ENCODE data around the gene HESX1. TPM values are rescaled to one million over a fixed set of nuclear protein-coding genes. Genes with fewer than 3 reads are reported as not detected.

The HESX1 gene
- polyA plus RNA-seq, 4 donors, result 3.8 to 4.5 (median 4.4) TPM

DNA sequence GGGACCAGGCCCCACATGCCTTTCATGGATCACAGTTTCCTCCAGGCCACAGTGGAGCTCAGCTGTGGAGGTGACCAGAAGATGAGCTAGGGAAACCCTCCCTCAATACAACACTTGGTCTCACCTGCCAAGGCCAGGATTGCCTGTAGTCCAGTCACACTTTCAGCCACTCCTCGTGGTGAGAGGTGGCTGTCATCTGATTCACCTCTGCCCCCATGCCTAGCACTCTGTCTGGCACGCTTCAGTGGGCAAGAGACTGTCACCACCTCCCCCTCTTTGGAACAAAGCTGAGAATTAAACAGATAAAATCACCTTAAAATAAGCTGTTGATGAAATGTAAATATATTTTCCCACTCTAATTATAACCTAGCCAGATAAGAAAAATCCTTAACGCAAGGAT is 30.7 kb downstream of the HESX1 start:
- no peak for DNase-seq (ENCODE audit: low read depth in 4 of 4, low spot score in 3 of 4)

DNA sequence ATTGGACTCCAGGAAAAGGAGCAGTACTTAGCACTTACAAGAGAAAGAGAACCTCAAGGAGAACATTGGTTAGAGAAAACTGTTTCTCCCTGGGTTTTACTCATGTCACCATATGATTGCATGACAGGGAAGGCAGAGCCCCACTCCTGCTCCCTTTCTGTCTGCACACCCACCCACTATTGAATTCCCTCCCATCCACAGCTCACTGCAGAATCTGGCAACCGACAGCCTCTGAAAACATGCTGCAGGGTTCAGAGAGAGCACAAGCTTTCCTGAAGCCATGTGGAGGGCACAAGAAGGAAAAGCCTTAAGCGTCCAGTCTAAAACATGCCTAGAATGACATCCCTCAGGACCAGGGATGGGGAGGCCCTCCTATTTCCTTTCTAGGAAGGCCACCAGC is 31.6 kb downstream of the HESX1 start:
- no peak for DNase-seq (ENCODE audit: low read depth in 4 of 4, low spot score in 3 of 4)

DNA sequence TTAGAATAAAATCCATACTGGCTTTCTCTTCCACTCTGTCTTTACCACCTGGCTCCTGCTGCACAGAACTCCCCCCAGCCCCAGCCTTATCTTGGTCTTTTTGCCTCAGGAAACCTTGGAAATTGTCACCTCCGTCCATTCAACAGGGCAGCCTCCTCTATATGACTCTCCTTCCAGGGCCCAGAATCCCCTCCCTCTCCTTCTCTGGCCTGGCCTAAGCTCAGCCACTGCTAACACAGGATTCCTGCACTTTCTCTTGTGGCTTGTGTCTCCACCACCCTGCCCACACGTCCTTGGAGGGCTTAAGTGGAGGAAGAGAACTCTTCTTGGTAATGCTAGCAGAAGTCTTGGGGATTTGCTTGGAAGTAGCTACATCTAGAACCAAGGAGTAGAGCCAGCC is 33.1 kb downstream of the HESX1 start:
- DNase-seq (ENCODE audit: low read depth in 4 of 4, low spot score in 3 of 4), result no peak

DNA sequence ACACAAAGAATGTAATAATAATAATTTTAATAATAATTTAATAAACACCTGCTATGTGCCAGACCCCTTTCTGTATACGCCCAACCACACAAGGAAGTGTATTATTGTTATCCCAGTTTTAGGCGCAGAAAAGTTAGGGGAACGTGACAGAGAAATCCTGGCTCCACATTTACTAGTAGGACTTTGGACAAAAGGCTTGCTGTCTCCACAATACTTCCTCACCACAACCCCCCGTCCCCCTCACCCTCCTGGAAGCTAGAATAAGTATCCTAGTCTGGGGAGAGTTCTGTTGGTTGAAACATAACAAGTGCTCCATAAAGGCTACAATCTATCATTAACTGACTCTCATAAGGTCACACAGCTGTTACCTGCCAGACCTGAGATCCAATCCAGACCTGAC is 34.1 kb downstream of the HESX1 start:
- DNase-seq (ENCODE audit: low read depth in 4 of 4, low spot score in 3 of 4), result no peak

DNA sequence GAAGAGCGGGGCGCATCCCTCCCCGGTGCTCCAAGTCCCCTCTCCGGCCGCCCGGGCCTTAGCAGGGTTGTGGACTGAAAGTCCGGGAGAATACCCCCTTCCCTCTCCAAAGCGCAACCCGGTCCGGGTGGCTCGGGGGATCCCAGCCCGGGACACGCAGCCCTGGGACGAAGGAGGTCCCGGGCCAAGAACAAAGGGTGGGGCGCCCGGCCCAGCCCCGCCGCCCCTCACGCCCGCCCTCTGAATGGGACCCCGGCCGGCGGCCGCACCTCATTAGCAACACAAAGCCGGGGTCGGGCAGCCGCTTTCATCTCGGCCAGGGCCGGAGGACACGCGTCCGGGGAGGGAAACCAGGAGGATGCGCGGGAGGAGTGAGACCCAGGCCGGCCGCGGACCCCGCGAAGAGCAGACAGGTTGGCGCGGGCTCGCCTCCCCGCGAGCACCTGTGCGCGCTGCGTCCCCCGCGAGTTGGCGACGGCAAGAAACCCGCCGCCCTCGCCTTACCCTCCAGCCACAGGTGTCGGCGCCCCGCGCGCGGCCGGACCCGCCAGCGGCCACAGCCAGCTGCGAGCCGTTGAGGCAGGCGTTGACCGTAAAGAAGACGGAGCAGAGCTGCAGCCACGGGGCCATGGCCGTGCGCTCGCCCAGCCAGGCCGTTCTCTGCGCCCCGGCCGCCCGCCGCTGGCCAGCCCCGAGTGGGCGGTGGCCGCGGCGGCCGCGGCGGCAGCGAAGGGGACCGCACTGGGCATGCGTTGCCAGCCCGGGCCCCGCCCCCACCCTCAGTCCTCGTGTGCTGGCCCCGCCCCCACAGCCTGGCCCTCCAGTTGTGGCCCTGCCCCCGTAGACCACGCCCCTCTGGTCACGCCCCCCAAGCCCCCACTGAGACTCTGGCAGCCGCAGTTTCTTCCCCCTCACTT is 34.9 kb downstream of the HESX1 start, which contains the start of gene IL17RD:
TSS of gene IL17RD (minus strand) at position 697 of the 917 bp plus-strand sequence. CDS start at position 630, 67 bp downstream.
- peak in 1 of 4 donors; percentile 74 for DNase-seq (ENCODE audit: low read depth in 4 of 4, low spot score in 3 of 4)

DNA sequence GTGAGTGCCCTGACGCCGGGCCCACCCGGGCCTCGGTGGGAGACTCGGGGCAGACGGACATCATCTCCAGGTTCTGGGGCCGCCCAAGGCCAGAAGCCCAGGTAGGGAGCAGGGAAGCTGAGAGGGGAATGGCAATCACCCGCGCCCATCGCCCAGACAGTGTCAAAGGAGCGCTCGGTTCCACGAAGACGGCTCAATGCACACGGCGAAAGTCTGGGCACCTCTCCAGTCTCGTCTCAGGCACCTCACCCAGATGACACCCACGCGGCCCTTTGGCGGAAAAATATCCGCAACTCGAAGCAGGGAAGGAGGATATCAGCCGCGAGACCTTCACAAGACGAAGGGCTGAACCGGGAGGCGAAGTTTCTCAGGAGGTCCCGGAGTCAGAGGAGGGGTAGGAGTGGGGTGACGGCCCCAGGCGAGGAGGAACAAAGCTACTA is 35.5 kb downstream of the HESX1 start:
- no peak for DNase-seq (ENCODE audit: low read depth in 4 of 4, low spot score in 3 of 4)

DNA sequence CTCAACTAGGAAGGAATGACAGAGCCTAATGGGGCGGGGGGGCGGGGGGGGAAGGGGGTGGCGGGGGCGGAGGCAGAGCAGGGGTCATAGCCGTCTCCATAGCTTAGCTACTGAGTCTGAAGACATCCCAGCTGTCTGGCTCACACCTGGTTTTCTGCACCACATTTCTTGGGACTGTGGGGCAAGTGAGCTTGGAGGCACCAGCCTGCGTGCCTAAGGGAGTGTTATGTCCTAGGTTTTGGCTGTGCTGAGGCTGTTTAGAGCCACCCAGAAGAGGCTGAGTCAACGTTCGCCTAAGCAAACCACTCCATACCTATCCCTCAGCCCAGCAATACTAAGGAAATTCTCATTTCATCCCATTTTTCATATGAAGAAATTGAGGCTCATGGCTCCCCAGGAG is 36.0 kb downstream of the HESX1 start:
- DNase-seq (ENCODE audit: low read depth in 4 of 4, low spot score in 3 of 4), result no peak

DNA sequence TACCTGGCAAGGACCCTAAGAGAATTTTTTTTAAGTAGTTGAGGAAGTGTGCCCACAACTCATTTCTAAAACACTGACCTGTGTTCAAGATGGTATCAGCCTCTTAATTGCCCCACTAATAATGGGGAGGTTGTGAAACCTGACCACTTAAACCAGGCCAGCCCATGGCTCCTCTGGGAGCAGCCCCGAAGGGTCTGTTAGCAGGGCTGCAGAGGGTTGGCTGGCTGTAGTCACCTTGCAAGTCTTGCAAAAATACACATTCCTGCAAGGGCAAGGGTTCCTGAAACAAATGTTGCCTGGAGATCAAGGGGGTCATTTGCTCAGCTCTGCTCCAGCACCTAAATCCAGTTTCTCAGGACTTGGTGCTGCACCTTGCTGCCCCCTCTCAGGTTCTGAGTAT is 37.9 kb downstream of the HESX1 start:
- DNase-seq (ENCODE audit: low read depth in 4 of 4, low spot score in 3 of 4), result no peak

DNA sequence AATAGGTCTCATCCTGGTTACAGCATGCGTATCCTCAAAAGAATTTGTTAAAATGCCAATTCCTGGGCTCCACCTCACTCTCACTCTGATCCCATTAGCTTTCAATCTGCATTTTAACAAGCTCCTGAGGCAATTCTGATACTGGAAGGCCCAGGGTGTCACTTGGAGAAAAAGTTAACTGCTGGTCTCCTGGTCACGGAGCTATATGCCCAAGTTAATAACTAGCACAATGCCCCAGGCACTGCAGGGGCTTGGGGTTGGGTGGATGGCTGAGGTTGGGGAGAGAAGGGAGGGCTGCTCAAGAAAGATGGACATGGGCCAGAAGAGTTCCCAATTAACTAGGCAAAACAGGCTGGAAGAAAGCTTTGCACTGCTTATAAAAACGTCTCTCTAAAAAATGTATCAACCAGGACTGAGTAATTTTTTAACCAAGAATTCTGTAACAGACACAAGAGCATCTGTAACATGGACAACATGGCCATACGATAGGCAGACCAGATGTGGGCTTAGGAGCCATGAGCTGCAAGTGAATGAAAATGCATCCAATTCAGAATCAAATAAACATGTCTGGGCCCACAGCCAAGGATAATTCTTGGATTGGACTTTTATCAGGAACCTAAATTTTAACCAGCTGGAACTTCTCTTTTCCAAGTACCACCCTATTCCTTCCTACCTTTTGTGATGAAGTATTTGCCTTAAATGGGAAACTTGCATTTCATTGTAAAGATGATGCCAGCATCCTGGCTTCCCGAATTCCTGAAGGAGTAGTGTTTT is 38.8 kb downstream of the HESX1 start:
- DNase-seq (ENCODE audit: low read depth in 4 of 4, low spot score in 3 of 4), result no peak

DNA sequence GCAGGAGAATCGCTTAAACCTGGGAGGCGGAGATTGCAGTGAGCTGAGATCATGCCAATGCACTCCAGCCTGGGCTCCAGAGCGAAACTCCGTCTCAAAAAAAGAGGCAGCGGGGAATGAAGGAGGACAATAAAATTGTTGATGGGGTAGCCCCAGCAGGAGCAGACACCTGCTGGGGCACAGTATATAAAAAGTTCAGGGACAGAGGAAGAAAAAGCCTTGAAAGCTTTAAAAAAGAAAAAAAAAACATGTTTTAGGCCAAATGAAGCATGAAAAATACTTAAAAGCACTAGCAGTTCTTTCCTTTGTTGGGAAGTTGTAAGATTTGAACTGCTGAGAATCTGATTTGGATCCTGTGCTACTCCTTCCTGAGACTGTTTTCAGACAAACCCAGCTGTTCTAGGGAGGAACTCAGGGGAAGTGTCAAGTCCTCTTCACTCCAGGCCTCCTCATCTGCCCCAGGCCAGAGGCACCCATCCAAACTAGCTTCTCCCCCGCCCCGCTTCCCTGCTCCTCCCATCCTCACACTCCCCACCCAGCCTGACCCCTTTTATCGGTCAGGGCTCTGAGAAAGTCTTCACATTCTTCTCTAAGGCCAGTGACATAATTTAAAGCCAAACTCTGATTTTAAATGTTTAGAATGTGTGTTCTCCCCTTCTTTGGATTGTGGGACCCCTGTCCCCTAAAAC is 39.6 kb downstream of the HESX1 start:
- no peak for DNase-seq (ENCODE audit: low read depth in 4 of 4, low spot score in 3 of 4)

DNA sequence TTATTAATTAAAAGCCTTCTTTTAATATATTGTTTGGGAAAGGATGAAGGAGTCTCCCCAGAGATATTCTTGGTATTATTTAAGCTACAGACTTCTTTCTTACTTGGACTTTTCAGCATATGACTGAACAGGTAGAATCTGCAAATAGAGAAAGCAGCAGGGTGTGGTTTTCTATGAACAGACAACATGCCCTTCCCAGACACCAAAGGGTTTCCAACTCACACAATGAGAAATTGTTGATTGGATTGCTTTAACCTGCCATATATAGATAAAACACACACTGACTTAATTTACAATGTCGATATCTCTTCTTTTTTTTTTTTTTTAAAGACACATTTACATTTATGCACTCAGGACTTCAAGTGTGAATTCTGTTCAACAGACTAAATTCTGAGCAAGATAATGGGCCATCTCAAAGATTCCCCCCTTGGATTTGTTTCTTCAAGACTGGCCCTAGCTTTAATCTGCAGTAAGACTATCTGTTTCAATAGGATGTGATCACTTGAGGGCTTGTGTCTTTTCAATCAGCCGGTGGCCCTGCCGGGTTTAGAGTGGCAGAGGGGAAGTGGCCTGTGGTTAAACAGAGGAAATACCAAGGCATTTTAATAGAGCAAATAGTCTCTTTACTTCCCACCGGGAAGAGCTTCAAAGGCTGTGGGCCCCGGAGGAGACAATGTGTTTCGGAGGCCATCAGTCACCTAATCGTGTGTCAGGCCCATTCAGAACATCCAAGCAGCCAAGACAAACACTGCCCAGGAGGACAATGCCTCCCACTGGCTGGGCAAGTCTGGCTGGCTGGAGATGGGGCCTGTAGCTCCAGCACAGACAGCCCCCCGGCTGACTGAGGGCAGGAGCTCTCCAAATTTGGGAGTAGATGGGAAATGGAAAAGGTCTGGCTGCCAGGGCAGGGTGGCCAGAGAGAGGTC is 40.7 kb downstream of the HESX1 start:
- DNase-seq (ENCODE audit: low read depth in 4 of 4, low spot score in 3 of 4), result no peak

DNA sequence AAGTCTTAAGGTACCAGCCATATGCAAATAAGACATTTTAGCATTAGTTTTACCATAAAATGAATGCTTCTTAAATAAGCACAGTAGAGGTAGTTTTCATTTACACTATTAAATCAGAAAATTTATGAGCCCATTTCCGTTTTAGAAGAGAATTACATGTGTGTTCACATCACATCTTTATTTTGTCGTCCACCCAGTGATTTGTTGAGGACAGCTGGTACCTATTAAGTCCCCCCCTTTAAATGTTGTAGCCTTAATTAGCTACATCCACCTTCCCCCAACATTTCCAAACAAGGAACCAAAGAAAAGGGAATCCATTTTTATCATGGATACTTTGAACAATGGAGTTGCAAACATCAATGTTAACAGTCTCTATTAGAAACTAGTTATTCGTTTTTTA is 41.5 kb downstream of the HESX1 start:
- no peak for DNase-seq (ENCODE audit: low read depth in 4 of 4, low spot score in 3 of 4)

DNA sequence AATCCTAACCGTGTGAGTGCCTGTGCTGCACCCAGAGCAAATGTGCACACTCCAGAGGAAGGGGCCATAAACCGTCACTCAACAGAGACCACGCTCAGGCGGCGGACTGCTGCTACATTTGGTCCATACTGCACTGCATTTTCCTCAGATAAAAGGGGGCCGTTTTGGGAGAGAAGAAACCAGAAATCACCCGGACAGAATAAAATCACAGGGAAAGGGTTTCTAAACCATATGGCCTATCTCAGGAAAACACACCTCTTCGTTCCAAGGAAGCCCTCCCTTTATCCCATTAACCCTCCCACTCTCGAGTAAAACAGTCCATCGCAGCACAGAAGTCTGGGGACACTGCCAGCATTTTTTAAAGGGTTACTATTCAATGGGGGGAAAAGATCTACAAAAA is 42.2 kb downstream of the HESX1 start:
- DNase-seq (ENCODE audit: low read depth in 4 of 4, low spot score in 3 of 4), result no peak

DNA sequence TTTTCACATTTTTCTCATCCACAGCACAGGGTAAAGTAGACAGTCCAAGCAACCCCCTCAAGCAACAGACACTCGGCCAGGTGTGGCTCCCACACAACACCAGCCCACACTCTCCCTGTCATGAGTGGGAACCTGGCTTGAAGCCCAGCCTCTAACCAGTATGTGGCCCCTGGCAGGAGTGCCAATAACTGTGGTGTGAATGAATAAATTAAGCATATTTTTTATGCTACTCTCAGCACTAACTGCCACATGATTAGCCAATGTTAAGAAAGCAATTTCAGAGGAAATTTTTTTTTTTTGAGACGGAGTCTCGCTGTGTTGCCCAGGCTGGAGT is 44.5 kb downstream of the HESX1 start:
- no peak for DNase-seq (ENCODE audit: low read depth in 4 of 4, low spot score in 3 of 4)

DNA sequence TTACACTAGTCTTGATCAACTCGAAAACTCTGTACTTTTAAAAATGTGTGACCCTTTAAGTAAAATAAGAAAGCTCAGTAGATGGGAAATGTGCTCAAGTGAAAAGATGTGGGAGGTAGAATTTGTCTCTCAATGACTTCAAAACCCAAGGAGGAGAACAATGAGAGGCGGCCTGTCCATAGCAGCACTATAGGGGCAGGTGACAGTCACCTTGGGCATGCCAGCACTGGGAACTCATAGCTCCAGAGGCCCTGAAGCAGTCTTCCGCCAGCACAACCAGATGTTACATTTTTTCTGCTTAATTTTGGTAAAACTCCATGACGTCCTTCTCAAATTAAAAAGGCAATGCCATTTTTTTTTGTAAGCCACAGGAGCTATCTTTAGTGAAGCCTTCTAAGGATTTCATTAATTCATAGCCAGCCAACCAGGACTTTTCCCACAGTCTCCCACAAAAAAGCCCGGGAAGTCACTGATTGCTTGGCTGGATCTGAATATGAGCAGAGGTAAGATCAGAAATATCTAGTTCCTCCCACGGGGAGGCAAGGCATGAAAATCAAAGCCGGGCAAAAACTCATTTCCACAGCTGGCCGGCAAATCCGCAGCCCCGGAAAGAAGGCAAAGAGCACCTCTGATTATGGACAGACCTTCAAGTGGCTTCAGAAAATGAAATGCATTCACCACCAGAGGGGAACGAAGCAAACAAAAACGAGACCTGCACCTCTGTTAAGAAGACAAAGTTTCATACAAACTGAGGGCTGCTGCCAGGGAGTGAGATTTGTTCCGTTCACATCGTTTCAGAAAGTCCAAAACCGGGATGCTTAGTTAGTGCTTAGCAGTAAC is 45.1 kb downstream of the HESX1 start:
- no peak for DNase-seq (ENCODE audit: low read depth in 4 of 4, low spot score in 3 of 4)

DNA sequence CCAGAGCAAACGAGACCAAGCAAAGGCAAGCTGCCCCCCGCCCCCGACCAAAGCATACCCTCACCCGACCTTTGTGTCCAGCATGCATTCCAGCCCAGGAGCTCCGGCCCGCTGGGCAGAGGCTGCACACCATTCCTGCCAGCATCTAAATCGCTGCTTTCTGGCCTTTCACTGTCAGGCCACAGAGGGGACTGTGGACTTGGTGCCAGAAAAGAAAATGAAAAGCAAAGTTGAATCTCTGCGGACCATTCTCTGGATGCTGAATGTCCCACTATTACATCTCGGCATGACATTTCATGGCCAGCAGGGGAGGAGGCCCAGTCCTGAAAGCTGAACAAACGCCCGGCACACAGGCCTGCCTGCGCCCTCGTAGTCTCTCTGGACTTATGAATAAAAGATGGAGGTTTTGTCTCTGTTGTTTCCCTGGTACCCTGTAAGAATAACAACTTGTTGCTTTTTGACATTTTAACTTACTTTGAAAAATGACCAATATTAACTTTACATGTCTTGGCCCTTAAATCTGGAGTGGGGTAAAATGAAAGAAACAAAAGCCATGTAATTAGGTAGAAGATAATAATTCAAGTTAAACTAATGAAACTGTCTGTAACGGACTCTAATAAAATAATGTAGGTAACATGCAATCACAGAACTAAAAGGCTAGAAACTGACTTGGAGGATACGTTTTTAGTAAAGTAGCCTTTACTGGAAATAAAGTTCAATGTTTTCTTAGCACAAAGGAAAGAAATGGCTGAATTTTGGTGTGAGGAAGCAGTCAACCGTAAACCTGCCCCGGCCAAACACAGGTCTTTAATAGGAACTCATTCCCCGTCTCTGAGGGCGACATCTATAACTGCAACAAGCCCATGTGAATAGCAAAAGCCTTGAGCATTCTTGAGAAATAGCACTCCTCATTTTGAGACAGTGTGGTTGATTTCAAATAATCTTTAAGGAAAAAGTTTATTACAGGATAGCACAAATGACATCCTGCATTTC is 47.3 kb downstream of the HESX1 start:
- DNase-seq (ENCODE audit: low read depth in 4 of 4, low spot score in 3 of 4), result no peak

DNA sequence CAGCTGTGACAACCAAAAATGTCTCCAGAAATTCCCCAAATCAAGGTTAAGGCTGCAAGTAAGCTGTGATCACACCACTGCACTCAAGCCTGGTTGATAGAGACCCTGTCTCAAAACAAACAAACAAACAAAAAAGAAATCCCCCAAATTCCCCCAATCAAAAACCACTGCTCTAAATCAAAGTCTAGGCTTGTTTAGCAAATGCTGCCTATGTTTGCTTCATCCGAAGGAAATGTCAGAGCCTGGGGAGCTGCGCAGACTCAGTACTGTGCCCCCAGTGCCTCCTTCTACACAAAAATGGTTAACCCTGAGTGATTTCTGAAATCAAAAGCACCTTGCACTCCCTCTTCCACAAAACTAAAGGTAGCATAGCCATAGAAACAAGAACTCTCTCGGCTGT is 48.0 kb downstream of the HESX1 start:
- no peak for DNase-seq (ENCODE audit: low read depth in 4 of 4, low spot score in 3 of 4)

DNA sequence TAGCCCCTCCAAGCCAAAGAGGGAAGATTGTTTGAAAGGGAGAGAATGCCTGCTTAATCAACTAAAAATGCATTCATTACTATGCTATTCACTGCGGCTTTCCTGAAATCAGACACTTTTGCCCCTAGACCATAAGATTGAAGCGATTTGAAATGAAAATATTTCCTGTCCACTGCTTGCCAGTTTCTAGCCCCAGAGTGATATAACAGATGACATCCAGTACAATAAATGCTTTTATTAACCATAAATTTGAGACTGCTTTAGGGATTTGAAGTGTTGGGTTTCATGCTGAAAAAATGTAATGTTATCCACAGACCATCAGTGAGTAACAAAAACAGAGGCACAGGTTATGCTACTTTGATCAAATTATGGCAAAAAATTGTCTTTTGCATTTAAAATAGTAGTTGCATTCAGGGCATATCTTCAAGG is 48.7 kb downstream of the HESX1 start:
- DNase-seq (ENCODE audit: low read depth in 4 of 4, low spot score in 3 of 4), result no peak
